HEK293 (cell line): ENCODE data around the gene NOL4L.
A peak's percentile ranks its signal among the peaks of the same experiment; 100 is the strongest.

Experiments
- CTCF ChIA-PET: fragments of 350-600 bp; formaldehyde crosslinking; extraction: SDS; loops from one replicate; lab custom pipeline; 2021; ENCODE audit warnings: antibody characterized with exemption; lab: Yijun Ruan, JAX
- POLR2A ChIA-PET: fragments of 300-600 bp; formaldehyde crosslinking; extraction: SDS; loops from one replicate; lab custom pipeline; 2020; ENCODE audit warnings: antibody characterized with exemption, inconsistent platforms; lab: Yijun Ruan, JAX
- H3K27ac ChIP-seq: fragments of 200-500 bp; sonication (Bioruptor generic); 2 replicates; pipeline ENCODE4 v1.5.1; 2014; ENCODE audit warnings: low read depth, low read length, control low read depth, inconsistent platforms; ENCODE audit errors: extremely low read depth
- H3K36me3 ChIP-seq, 2 experiments: fragments of 200-500 bp in 1 of 2; sonication (Bioruptor generic) in 1 of 2; 1 replicate in 1 of 2; 2 replicates in 1 of 2; pipeline ENCODE4 v1.5.1; 2014 to 2017; ENCODE audit warnings: inconsistent platforms in 2 of 2, low read length in 2 of 2; ENCODE audit not compliant: control insufficient read depth in 2 of 2, insufficient read depth in 1 of 2
- H3K4me1 ChIP-seq: fragments of 200-500 bp; sonication (Bioruptor generic); 2 replicates; pipeline ENCODE4 v1.5.1; 2014; ENCODE audit warnings: mild to moderate bottlenecking, low read length, inconsistent platforms; ENCODE audit not compliant: control insufficient read depth, insufficient read depth
- H3K4me3 ChIP-seq: 2 replicates; pipeline ENCODE4 v1.5.1; 2011; ENCODE audit warnings: low read depth, mild to moderate bottlenecking, control low read depth, low read length, moderate library complexity
- H3K9me3 ChIP-seq: fragments of 200-500 bp; sonication (Bioruptor generic); 2 replicates; pipeline ENCODE4 v1.5.1; 2014; ENCODE audit warnings: low read depth, low read length, inconsistent platforms; ENCODE audit not compliant: control insufficient read depth, insufficient read depth
- GLI2 ChIP-seq: fragments of 450-650 bp; formaldehyde crosslinking; IDR thresholded peaks from 2 replicates; pipeline ENCODE4; 2017; ENCODE audit warnings: missing biosample characterization, missing genetic modification characterization, low read depth, borderline replicate concordance
- MEIS1 ChIP-seq: sonication (generic); formaldehyde crosslinking; IDR thresholded peaks from 2 replicates; pipeline ENCODE4 v1.8.1; 2022; ENCODE audit warnings: missing genetic modification reagents, mild to moderate bottlenecking, borderline replicate concordance
- ZBTB20 ChIP-seq: fragments of 450-650 bp; formaldehyde crosslinking; IDR thresholded peaks from 2 replicates; pipeline ENCODE4 v1.5.1; 2016; ENCODE audit warnings: missing biosample characterization, missing genetic modification characterization
- ZNF311 ChIP-seq: fragments of 450-650 bp; formaldehyde crosslinking; IDR thresholded peaks from 2 replicates; pipeline ENCODE4 v1.5.1; 2017; ENCODE audit warnings: missing biosample characterization, missing genetic modification characterization, borderline replicate concordance
- ZNF354C ChIP-seq: fragments of 450-650 bp; formaldehyde crosslinking; IDR thresholded peaks from 2 replicates; pipeline ENCODE4 v1.5.1; 2016; ENCODE audit warnings: missing biosample characterization, missing genetic modification characterization, low read depth, borderline replicate concordance
- ZNF404 ChIP-seq: fragments of 450-650 bp; formaldehyde crosslinking; IDR thresholded peaks from 2 replicates; pipeline ENCODE4 v1.5.1; 2017; ENCODE audit warnings: missing biosample characterization, missing genetic modification characterization
- ZNF416 ChIP-seq: fragments of 450-650 bp; formaldehyde crosslinking; IDR thresholded peaks from 2 replicates; pipeline ENCODE4 v1.5.1; 2016; ENCODE audit warnings: missing biosample characterization, missing genetic modification characterization
- ZNF423 ChIP-seq: fragments of 450-650 bp; formaldehyde crosslinking; IDR thresholded peaks from 2 replicates; pipeline ENCODE4 v1.5.1; 2016; ENCODE audit warnings: missing biosample characterization, missing genetic modification characterization
- ZNF513 ChIP-seq: fragments of 450-650 bp; IDR thresholded peaks from 2 replicates; pipeline ENCODE4 v1.5.1; 2018; ENCODE audit warnings: missing biosample characterization, missing genetic modification characterization
- ZNF548 ChIP-seq: fragments of 450-650 bp; formaldehyde crosslinking; IDR thresholded peaks from 2 replicates; pipeline ENCODE4 v1.5.1; 2016; ENCODE audit warnings: missing biosample characterization, missing genetic modification characterization
- ZNF571 ChIP-seq: fragments of 450-650 bp; formaldehyde crosslinking; IDR thresholded peaks from 2 replicates; pipeline ENCODE4 v1.5.0; 2017; ENCODE audit warnings: missing biosample characterization, missing genetic modification characterization
- ZNF596 ChIP-seq: fragments of 450-650 bp; IDR thresholded peaks from 2 replicates; pipeline ENCODE4 v1.5.0; 2018; ENCODE audit warnings: missing biosample characterization, mild to moderate bottlenecking, missing genetic modification characterization, moderate library complexity
- ZNF629 ChIP-seq: fragments of 450-650 bp; formaldehyde crosslinking; IDR thresholded peaks from 2 replicates; pipeline ENCODE4 v1.5.1; 2017; ENCODE audit warnings: missing biosample characterization, missing genetic modification characterization
- ZNF664 ChIP-seq: fragments of 450-650 bp; formaldehyde crosslinking; IDR thresholded peaks from 2 replicates; pipeline ENCODE4 v1.5.1; 2016; ENCODE audit warnings: missing biosample characterization, missing genetic modification characterization
- ZNF692 ChIP-seq: fragments of 450-650 bp; formaldehyde crosslinking; IDR thresholded peaks from 2 replicates; pipeline ENCODE4 v1.5.1; 2016; ENCODE audit warnings: missing biosample characterization, missing genetic modification characterization
- ZNF76 ChIP-seq: fragments of 450-650 bp; formaldehyde crosslinking; IDR thresholded peaks from 2 replicates; pipeline ENCODE4; 2016; ENCODE audit warnings: low read depth, missing biosample characterization, missing genetic modification characterization, borderline replicate concordance
- ZNF792 ChIP-seq: fragments of 450-650 bp; formaldehyde crosslinking; IDR thresholded peaks from 2 replicates; pipeline ENCODE4 v1.5.1; 2016; ENCODE audit warnings: missing biosample characterization, missing genetic modification characterization
- ZSCAN16 ChIP-seq: fragments of 450-650 bp; formaldehyde crosslinking; IDR thresholded peaks from 2 replicates; pipeline ENCODE4 v1.5.1; 2016; ENCODE audit warnings: missing biosample characterization, missing genetic modification characterization
- TF ChIP-seq, protein P1 (sequence below): fragments of 450-650 bp; formaldehyde crosslinking; IDR thresholded peaks from 2 replicates; pipeline ENCODE4 v1.5.1; 2016; ENCODE audit warnings: missing biosample characterization, missing genetic modification characterization

NOL4L gene

GRCh38 chr20:32551693-32552092 is 33.4 kb downstream of the NOL4L start:
- CTCF ChIA-PET = no interaction called here
- H3K27ac ChIP-seq = no peak overlapping the region
- no peaks in the 10 kb centered on the region for H3K4me1 ChIP-seq
- TF ChIP-seq ZNF423 (tag by site-specific recombination) = no peak
- TF ChIP-seq, all 188 proteins: peak for 0
- POLR2A ChIA-PET = no interaction called here
- no peaks in the 10 kb centered on the region for H3K36me3 ChIP-seq
- H3K9me3 ChIP-seq = no peaks in the 10 kb centered on the region
- no peak overlapping the region for H3K4me3 ChIP-seq

DNA sequence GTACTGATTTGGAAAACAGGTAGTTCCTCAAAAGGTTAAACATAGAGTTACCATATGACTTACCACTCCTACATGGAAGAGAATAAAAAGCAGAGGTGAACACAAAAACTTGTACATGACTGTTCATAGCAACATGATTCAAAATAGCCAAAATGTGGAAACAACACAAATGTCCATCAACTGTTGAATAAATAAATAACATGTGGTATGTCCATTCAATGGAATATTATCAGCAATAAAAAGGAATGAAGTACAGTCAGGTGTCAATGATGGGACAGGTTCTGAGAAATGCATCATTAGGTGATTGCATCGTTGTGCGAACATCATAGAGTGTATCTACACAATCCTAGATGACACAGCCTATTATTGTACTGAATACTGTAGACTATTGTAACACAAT is 35.3 kb downstream of the NOL4L start:
- Histone ChIP-seq H3K36me3 (no peaks in the 10 kb centered on the region), H3K9me3 (no peaks in the 10 kb centered on the region), H3K4me3 (no peak overlapping the region), H3K4me1 (no peaks in the 10 kb centered on the region), H3K27ac (no peak overlapping the region)
- CTCF ChIA-PET = interaction anchor here (0.6 kb wide), 1 partner anchor 10 kb away, joined by 5 read pairs; no protein-coding TSS in a partner anchor
- POLR2A ChIA-PET = no interaction called here
- no peak for TF ChIP-seq ZNF513 (tag by site-specific recombination)
- TF ChIP-seq ZNF692 (tag by site-specific recombination) = no peak
- TF ChIP-seq ZNF664 = 0 out of 2 replicates have a peak, but pooled peaks have one; percentile 14

DNA sequence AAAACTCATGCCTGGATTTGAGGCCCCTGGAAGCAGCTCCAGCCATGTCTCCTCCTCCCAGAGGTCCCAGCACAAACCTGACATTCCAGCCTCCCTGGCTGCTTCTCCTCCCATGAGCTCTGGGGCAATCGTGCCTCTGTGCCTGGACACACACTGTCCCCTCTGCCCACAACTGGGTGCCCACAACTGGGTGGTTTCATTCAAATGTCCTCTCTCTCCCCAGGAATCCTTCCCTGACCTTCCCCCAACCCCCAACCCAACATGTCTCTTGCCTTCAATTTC is 37.4 kb downstream of the NOL4L start:
- CTCF ChIA-PET = no interaction called here
- POLR2A ChIA-PET = interaction anchor here (0.6 kb wide), 1 partner anchor 12 kb away, joined by 4 read pairs; no protein-coding TSS in a partner anchor
- Histone ChIP-seq H3K36me3 (no peaks in the 10 kb centered on the region), H3K4me1 (no peaks in the 10 kb centered on the region), H3K4me3 (no peak overlapping the region), H3K27ac (no peak overlapping the region), H3K9me3 (no peaks in the 10 kb centered on the region)
- no peak for TF ChIP-seq MEIS1
- no peak for TF ChIP-seq ZNF354C (tag by site-specific recombination)
- TF ChIP-seq ZSCAN16 (tag by site-specific recombination) = no peak
- TF ChIP-seq ZNF76 (tag by site-specific recombination) = no peak
- TF ChIP-seq ZNF629 (tag by site-specific recombination) = no peak
- TF ChIP-seq ZNF311 (tag by site-specific recombination) = no peak
- no peak for TF ChIP-seq ZNF792
- TF ChIP-seq ZNF404 (tag by site-specific recombination) = no peak
- no peak for TF ChIP-seq ZBTB20 (tag by site-specific recombination)
- no peak for TF ChIP-seq ZNF596 (tag by site-specific recombination)
- TF ChIP-seq, protein P1, sequence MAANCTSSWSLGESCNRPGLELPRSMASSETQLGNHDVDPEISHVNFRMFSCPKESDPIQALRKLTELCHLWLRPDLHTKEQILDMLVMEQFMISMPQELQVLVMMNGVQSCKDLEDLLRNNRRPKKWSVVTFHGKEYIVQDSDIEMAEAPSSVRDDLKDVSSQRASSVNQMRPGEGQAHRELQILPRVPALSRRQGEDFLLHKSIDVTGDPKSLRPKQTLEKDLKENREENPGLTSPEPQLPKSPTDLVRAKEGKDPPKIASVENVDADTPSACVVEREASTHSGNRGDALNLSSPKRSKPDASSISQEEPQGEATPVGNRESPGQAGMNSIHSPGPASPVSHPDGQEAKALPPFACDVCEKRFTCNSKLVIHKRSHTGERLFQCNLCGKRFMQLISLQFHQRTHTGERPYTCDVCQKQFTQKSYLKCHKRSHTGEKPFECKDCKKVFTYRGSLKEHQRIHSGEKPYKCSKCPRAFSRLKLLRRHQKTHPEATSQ = no peak
- no peak for TF ChIP-seq ZNF416 (tag by site-specific recombination)
- TF ChIP-seq GLI2 = no peak
- TF ChIP-seq ZNF548 (tag by site-specific recombination) = no peak
- no peak for TF ChIP-seq ZNF571 (tag by site-specific recombination)
